GM12878 (cell line): ENCODE measurements around the gene TDRD9. TPM values are rescaled to one million over a fixed set of nuclear protein-coding genes. Genes with fewer than 3 reads are reported as not detected.

Experiments
- ATAC-seq: fragments of 200-7000 bp; cut with Tn5 transposase; 3 replicates; pipeline ENCODE4 v1.9.1; 2020; ENCODE audit warnings: mild to moderate bottlenecking, moderate library complexity
- BruUV-seq: library from RNA; stranded (reverse); fragments of 400-500 nt; replicated peaks from 2 replicates; lab custom pipeline; 2021; lab: Mats Ljungman, UMichigan
- CTCF ChIA-PET: fragments of 300-600 bp; sonication (Branson Sonifier 250); formaldehyde crosslinking; extraction: SDS; loops from one replicate; lab custom pipeline; 2021; ENCODE audit warnings: inconsistent platforms; lab: Yijun Ruan, JAX
- POLR2A ChIA-PET: fragments of 350-600 bp; formaldehyde crosslinking; extraction: SDS; loops from one replicate; lab custom pipeline; 2021; ENCODE audit warnings: inconsistent platforms; lab: Charles Lee
- RAD21 ChIA-PET: fragments of 300-600 bp; sonication (Branson Sonifier 250); formaldehyde crosslinking; loops from one replicate; lab custom pipeline; 2023; ENCODE audit warnings: antibody characterized with exemption; ENCODE audit not compliant: unreplicated experiment; lab: Charles Lee
- SMC1A ChIA-PET: fragments of 300-600 bp; sonication (Branson Sonifier 250); formaldehyde crosslinking; loops from one replicate; lab custom pipeline; 2023; ENCODE audit not compliant: unreplicated experiment, uncharacterized antibody; lab: Charles Lee
- DNase-seq: peaks from one replicate; pipeline ENCODE4 v3.0.0-alpha.2; 2011; ENCODE audit warnings: low read depth, low spot score
- FAIRE-seq: peaks from 3 replicates; lab custom pipeline; 2011; peaks lifted over from hg19 to GRCh38; lab: Jason Lieb, UNC
- H2AFZ ChIP-seq: 2 replicates; pipeline ENCODE4 v1.6.0; 2011; ENCODE audit warnings: low read depth, low read length, control low read depth; ENCODE audit not compliant: control insufficient read depth
- H3K27ac ChIP-seq: 2 replicates; pipeline ENCODE4 v1.5.1; 2011; ENCODE audit warnings: control low read depth; ENCODE audit not compliant: control insufficient read depth, insufficient read depth
- H3K27me3 ChIP-seq, 2 experiments: replicated peaks in 1 of 2; 2 replicates each; pipeline versions ENCODE4 v1.6.0 to v1.6.1; 2011; ENCODE audit warnings: low read length in 1 of 2; ENCODE audit not compliant: control insufficient read depth in 2 of 2, insufficient read depth in 2 of 2
- H3K36me3 ChIP-seq, 2 experiments: 2 replicates each; pipeline ENCODE4 v1.5.1; 2011; ENCODE audit warnings: low read length in 1 of 2; ENCODE audit not compliant: control insufficient read depth in 2 of 2, insufficient read depth in 2 of 2
- H3K4me1 ChIP-seq: 2 replicates; pipeline ENCODE4 v1.6.1; 2011; ENCODE audit warnings: mild to moderate bottlenecking, low read length, moderate library complexity, mixed read lengths; ENCODE audit not compliant: control insufficient read depth, insufficient read depth
- H3K4me2 ChIP-seq: 2 replicates; pipeline ENCODE4 v1.6.0; 2011; ENCODE audit warnings: control low read depth; ENCODE audit not compliant: control insufficient read depth, insufficient read depth
- H3K4me3 ChIP-seq: fragments of 200-600 bp; sonication (generic); 2 replicates; pipeline ENCODE4 v1.5.1; 2016
- H3K79me2 ChIP-seq: 2 replicates; pipeline ENCODE4 v1.6.0; 2011; ENCODE audit warnings: low read length; ENCODE audit not compliant: control insufficient read depth, insufficient read depth
- H3K9ac ChIP-seq: 2 replicates; pipeline ENCODE4 v1.8.0; 2011; ENCODE audit warnings: low read length, control low read depth, mixed read lengths; ENCODE audit not compliant: control insufficient read depth, insufficient read depth
- H3K9me3 ChIP-seq: replicated peaks from 3 replicates; pipeline ENCODE4 v1.5.1; 2011; ENCODE audit warnings: mild to moderate bottlenecking, low read length; ENCODE audit not compliant: control insufficient read depth, insufficient read depth
- H4K20me1 ChIP-seq: 2 replicates; pipeline ENCODE4 v1.6.0; 2011; ENCODE audit not compliant: control insufficient read depth, insufficient read depth
- GABPA ChIP-seq: IDR thresholded peaks from 2 replicates; pipeline ENCODE4 v1.6.1; 2014; ENCODE audit warnings: antibody characterized with exemption, low read depth, mild to moderate bottlenecking, inconsistent platforms
- JUND ChIP-seq: IDR thresholded peaks from 2 replicates; pipeline ENCODE4 v1.6.1; 2012; ENCODE audit warnings: low read depth, mild to moderate bottlenecking, low read length, improper control_type of control experiment, moderate library complexity
- NKRF ChIP-seq: fragments of 450-650 bp; conservative IDR thresholded peaks from 2 replicates; pipeline ENCODE4 v1.6.1; 2017; ENCODE audit warnings: mild to moderate bottlenecking, moderate library complexity
- NR2F1 ChIP-seq: fragments of 450-650 bp; conservative IDR thresholded peaks from 2 replicates; pipeline ENCODE4 v1.6.1; 2017; ENCODE audit warnings: mild to moderate bottlenecking
- PAX8 ChIP-seq: fragments of 450-650 bp; IDR thresholded peaks from 2 replicates; pipeline ENCODE4 v1.6.1; 2017; ENCODE audit warnings: mild to moderate bottlenecking, moderate library complexity
- RBBP5 ChIP-seq: fragments of 200-600 bp; sonication (generic); conservative IDR thresholded peaks from 2 replicates; pipeline ENCODE4 v1.6.1; 2016
- RELB ChIP-seq: fragments of 450-650 bp; IDR thresholded peaks from 2 replicates; pipeline ENCODE4 v1.6.1; 2017; ENCODE audit warnings: low read depth, mild to moderate bottlenecking, moderate library complexity
- SP1 ChIP-seq: IDR thresholded peaks from one replicate; pipeline ENCODE4 v1.6.1; 2011; ENCODE audit warnings: low read depth, low read length
- ZNF24 ChIP-seq: fragments of 450-650 bp; IDR thresholded peaks from 2 replicates; pipeline ENCODE4 v1.6.1; 2017; ENCODE audit warnings: antibody characterized with exemption, mild to moderate bottlenecking
- ZNF384 ChIP-seq: IDR thresholded peaks from 2 replicates; pipeline ENCODE4 v1.6.1; 2012; ENCODE audit warnings: low read depth, mild to moderate bottlenecking, low read length, improper control_type of control experiment, borderline replicate concordance
- WGBS: methylation state at CpG from one replicate; pipeline ENCODE4 v1.1.6; 2016; ENCODE audit warnings: low lambda C conversion rate; ENCODE audit not compliant: insufficient replicate concordance, insufficient coverage; ENCODE audit errors: missing lambda C conversion rate; 5-methylcytosine and 5-hydroxymethylcytosine counted together
- in situ Hi-C: fragments of 300-500 bp; cut with MboI; formaldehyde crosslinking; loops from 9 replicates; pipeline ENCODE4 v1.14.3; 2018; ENCODE audit warnings: mixed read lengths
- intact Hi-C: fragments of 100-400 bp; cut with micrococcal nuclease; formaldehyde crosslinking; loops from one replicate; pipeline ENCODE4 v1.14.2; 2022; ENCODE audit not compliant: unreplicated experiment
- polyA plus RNA-seq, 11 experiments: library from polyadenylated mRNA; depleted of rRNA in 4 of 11; unstranded in 6 of 11; stranded (reverse) in 5 of 11; fragments of >200 nt; fragmentation: Nextera tagmentation in 4 of 11; fragmentation: Illumina TruSeq in 1 of 11; extraction: Ambion mirVana in 4 of 11; extraction: Trizol in 1 of 11; gene quantifications; 1 replicate in 1 of 11; 2 replicates in 10 of 11; pipeline versions ENCODE4 v1.2.1 to v1.2.3, GENCODE V29; 2011 to 2016; ENCODE audit warnings: inconsistent platforms in 2 of 11, missing spikeins in 2 of 11, low read depth in 1 of 11
- total RNA-seq, 4 experiments: library from RNA; depleted of rRNA in 3 of 4; stranded (reverse); fragments of >200 nt in 3 of 4; fragmentation: Illumina TruSeq in 1 of 4; extraction: Trizol in 1 of 4; gene quantifications; 2 replicates each; pipeline versions ENCODE4 v1.2.1 to v1.2.3, GENCODE V29; 2013 to 2021

TDRD9 gene
- total and polyA plus RNA-seq, 10 of the 15 experiments (the other 5 are each of a cell fraction or from before 2014, with no cell fraction given) = 0.12 TPM; not detected in 9

GRCh38 chr14:103894723-103895059 lies 33.6 kb upstream of the TDRD9 start:
- H3K4me1 ChIP-seq = no peaks in the 10 kb centered on the region
- POLR2A ChIA-PET = no interaction called here
- no peak overlapping the region for H3K9ac ChIP-seq
- TF ChIP-seq JUND (no peak), ZNF384 (no peak), GABPA (no peak), NR2F1 (no peak), NKRF (no peak), RBBP5 (no peak), ZNF24 (no peak), PAX8 (no peak), RELB (no peak), SP1 (no peak)
- TF ChIP-seq, all 136 proteins: peak for 0
- no TSS peak for BruUV-seq
- H3K36me3 ChIP-seq = no peaks in the 10 kb centered on the region
- no peak overlapping the region for H3K4me2 ChIP-seq
- ChIA-PET SMC1A (no interaction called here), RAD21 (no interaction called here), CTCF (no interaction called here)
- no peaks in the 10 kb centered on the region for H3K79me2 ChIP-seq
- no peaks in the 10 kb centered on the region for H3K27me3 ChIP-seq
- H2AFZ ChIP-seq = no peak overlapping the region
- FAIRE-seq (no peak), ATAC-seq (no peak), DNase-seq (no peak)
- H3K4me3 ChIP-seq = no peak overlapping the region
- H3K27ac ChIP-seq = no peak overlapping the region
- WGBS = 52% methylated on average over 7 of the region's 7 CpGs
- H3K9me3 ChIP-seq = no peaks in the 10 kb centered on the region
- in situ Hi-C loops = no loop called here
- intact Hi-C loops = no loop called here
- no peaks in the 10 kb centered on the region; the same call in 1 of the 2 replicates for H4K20me1 ChIP-seq
